Measurements from ENCODE around the gene OR1N2. TPM values are rescaled to one million over a fixed set of nuclear protein-coding genes. Genes with fewer than 3 reads are reported as not detected.

The OR1N2 gene
- total RNA-seq, 1 experiment from 2014 or later: not detected

DNA sequence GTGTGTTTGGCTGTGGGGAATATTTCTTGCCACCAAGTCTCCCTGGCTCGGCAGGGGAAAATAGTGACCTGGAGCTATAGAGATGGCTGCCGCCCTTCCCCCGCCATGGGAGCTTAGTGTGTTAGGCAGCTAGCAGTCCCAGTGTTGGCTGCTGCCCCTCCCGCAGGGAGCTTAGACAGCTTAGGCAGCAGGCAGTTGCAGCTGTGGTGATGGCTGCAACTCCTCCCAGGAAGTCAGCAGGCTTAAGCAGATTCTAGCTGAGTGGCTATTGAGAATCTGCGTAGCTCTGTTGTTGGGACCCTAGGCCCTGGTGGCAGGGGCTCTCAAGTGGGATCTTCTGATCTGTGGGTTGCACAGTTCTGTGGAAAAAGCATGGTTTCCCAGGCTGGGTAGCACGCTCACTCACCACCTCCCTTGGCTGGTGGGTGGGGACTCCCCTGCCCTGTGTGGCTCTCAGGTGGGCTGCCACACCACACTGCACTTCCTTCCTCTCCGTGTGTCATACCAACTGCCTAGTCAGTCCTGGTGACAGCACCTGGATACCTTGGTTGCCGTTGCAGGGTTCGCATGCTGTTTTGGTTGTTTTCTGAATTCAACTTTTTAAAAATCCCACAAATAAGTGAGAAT lies 9.3 kb downstream of the OR1N2 start:
- ChIA-PET POLR2A (ENCODE audit: unreplicated experiment) (no interaction called here), CTCF (no interaction called here)
- Histone ChIP-seq H3K9me3 (ENCODE audit: low read length) (no peaks in the 10 kb centered on the region), H3K27ac (ENCODE audit: low read length) (no peak overlapping the region), H3F3A (ENCODE audit: low read length, unreplicated experiment) (no peaks in the 10 kb centered on the region), H3K27me3 (ENCODE audit: low read length) (no peaks in the 10 kb centered on the region), H3K9me2 (replicated peaks; ENCODE audit: low read length) (no peaks in the 10 kb centered on the region), H2AFZ (ENCODE audit: low read length) (no peak overlapping the region), H3K9ac (ENCODE audit: low read length) (no peak overlapping the region), H4K20me1 (ENCODE audit: low read length) (no peaks in the 10 kb centered on the region), H3K4me1 (ENCODE audit: insufficient read depth, low read length) (no peaks in the 10 kb centered on the region), H3K79me2 (ENCODE audit: low read length) (no peaks in the 10 kb centered on the region), H3K36me3 (ENCODE audit: low read depth, low read length) (no peaks in the 10 kb centered on the region), H3K4me2 (ENCODE audit: low read length) (no peak overlapping the region), H3K4me3 (ENCODE audit: low read length) (no peak overlapping the region)
- no TSS peak for BruUV-seq (replicated peaks)
- TF ChIP-seq, protein P1, sequence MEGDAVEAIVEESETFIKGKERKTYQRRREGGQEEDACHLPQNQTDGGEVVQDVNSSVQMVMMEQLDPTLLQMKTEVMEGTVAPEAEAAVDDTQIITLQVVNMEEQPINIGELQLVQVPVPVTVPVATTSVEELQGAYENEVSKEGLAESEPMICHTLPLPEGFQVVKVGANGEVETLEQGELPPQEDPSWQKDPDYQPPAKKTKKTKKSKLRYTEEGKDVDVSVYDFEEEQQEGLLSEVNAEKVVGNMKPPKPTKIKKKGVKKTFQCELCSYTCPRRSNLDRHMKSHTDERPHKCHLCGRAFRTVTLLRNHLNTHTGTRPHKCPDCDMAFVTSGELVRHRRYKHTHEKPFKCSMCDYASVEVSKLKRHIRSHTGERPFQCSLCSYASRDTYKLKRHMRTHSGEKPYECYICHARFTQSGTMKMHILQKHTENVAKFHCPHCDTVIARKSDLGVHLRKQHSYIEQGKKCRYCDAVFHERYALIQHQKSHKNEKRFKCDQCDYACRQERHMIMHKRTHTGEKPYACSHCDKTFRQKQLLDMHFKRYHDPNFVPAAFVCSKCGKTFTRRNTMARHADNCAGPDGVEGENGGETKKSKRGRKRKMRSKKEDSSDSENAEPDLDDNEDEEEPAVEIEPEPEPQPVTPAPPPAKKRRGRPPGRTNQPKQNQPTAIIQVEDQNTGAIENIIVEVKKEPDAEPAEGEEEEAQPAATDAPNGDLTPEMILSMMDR (conservative IDR thresholded peaks at IDR 0.05; ENCODE audit: low read depth, low read length): no peak
- TF ChIP-seq EZH2 (IDR thresholded peaks at IDR 0.05; ENCODE audit: low read length, unreplicated experiment): no peak
- no peak for TF ChIP-seq EZH2phosphoT487 (IDR thresholded peaks at IDR 0.05; ENCODE audit: borderline replicate concordance, low read length)
- intact Hi-C loops (cut with micrococcal nuclease): no loop called here
- no peak for DNase-seq
- no peak for ATAC-seq

DNA sequence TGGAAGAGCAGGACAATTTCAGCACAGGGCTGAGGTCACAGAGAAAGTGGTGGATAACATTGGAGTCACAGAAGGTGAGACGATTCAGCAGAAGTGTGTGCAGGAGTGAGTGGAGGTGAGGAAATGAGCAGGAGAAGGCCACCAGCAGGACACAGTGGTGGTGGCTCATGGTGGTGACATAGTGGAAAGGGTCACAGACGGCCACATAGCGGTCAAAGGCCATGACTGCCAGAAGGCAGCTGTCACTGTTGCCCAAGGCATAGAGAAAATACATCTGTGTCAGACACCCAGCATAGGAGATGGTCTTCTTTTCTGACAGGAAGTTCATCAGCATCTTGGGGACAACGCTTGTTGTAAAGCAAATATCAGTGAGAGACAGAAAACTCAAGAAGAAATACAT lies 15.0 kb downstream of the OR1N2 start:
- H3K4me2 ChIP-seq (ENCODE audit: low read length): no peak overlapping the region
- no peak overlapping the region for H3K9ac ChIP-seq (ENCODE audit: low read length)
- H3K36me3 ChIP-seq (ENCODE audit: low read depth, low read length): no peaks in the 10 kb centered on the region
- H4K20me1 ChIP-seq (ENCODE audit: low read length): no peaks in the 10 kb centered on the region
- no peak overlapping the region for H3K4me3 ChIP-seq (ENCODE audit: low read length)
- no peaks in the 10 kb centered on the region for H3K9me2 ChIP-seq (replicated peaks; ENCODE audit: low read length)
- no TSS peak for BruUV-seq (replicated peaks)
- no peaks in the 10 kb centered on the region for H3F3A ChIP-seq (ENCODE audit: low read length, unreplicated experiment)
- no peak overlapping the region for H2AFZ ChIP-seq (ENCODE audit: low read length)
- TF ChIP-seq, protein P1 (conservative IDR thresholded peaks at IDR 0.05; ENCODE audit: low read depth, low read length): no peak
- no peak for TF ChIP-seq EZH2phosphoT487 (IDR thresholded peaks at IDR 0.05; ENCODE audit: borderline replicate concordance, low read length)
- no peak for TF ChIP-seq EZH2 (IDR thresholded peaks at IDR 0.05; ENCODE audit: low read length, unreplicated experiment)
- DNase-seq: no peak
- H3K27me3 ChIP-seq (ENCODE audit: low read length): peaks cover 6% of the 10 kb centered on the region; the same call in 1 of the 2 replicates
- CTCF ChIA-PET: no interaction called here
- no peaks in the 10 kb centered on the region for H3K9me3 ChIP-seq (ENCODE audit: low read length)
- ATAC-seq: no peak
- H3K27ac ChIP-seq (ENCODE audit: low read length): no peak overlapping the region
- H3K4me1 ChIP-seq (ENCODE audit: insufficient read depth, low read length): no peaks in the 10 kb centered on the region
- POLR2A ChIA-PET (ENCODE audit: unreplicated experiment): no interaction called here
- no peaks in the 10 kb centered on the region for H3K79me2 ChIP-seq (ENCODE audit: low read length)
- intact Hi-C loops (cut with micrococcal nuclease): no loop called here

DNA sequence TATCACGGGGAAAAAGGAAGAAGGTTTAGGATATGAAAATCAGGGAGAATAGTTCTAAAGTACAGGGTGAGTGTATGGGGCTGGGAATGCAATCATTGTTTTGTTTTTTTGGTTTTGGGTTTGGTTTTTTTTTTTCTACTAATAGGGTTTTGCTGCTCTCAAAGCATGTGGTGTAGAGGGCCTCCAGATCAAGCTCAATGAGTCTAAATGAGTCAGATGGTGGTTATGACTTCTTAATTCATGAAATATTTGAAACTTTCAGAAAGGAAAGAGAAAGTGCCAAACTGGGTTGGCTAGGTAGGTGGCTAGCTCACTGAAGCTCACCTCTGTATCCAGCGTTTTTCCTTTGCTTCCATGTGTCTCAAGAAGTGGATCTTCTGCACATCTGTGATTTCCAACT lies 19.5 kb downstream of the OR1N2 start:
- ChIA-PET CTCF (interaction anchor here (0.6 kb wide), 1 partner anchor 73 kb away, joined by 3 read pairs; no protein-coding TSS in a partner anchor), POLR2A (ENCODE audit: unreplicated experiment) (no interaction called here)
- H3K27me3 ChIP-seq (ENCODE audit: low read length): peaks cover 8% of the 10 kb centered on the region; the same call in 1 of the 2 replicates
- H3K9ac ChIP-seq (ENCODE audit: low read length): no peak overlapping the region
- ATAC-seq (no peak), DNase-seq (no peak)
- BruUV-seq (replicated peaks): no TSS peak
- no peak overlapping the region for H3K27ac ChIP-seq (ENCODE audit: low read length)
- H3K36me3 ChIP-seq (ENCODE audit: low read depth, low read length): no peaks in the 10 kb centered on the region
- H3K79me2 ChIP-seq (ENCODE audit: low read length): no peaks in the 10 kb centered on the region
- H3K9me2 ChIP-seq (replicated peaks; ENCODE audit: low read length): no peaks in the 10 kb centered on the region
- intact Hi-C loops (cut with micrococcal nuclease): no loop called here
- H3K4me3 ChIP-seq (ENCODE audit: low read length): no peak overlapping the region
- H4K20me1 ChIP-seq (ENCODE audit: low read length): no peaks in the 10 kb centered on the region
- no peak overlapping the region for H3K4me2 ChIP-seq (ENCODE audit: low read length)
- no peaks in the 10 kb centered on the region for H3F3A ChIP-seq (ENCODE audit: low read length, unreplicated experiment)
- H2AFZ ChIP-seq (ENCODE audit: low read length): no peak overlapping the region
- TF ChIP-seq EZH2phosphoT487 (IDR thresholded peaks at IDR 0.05; ENCODE audit: borderline replicate concordance, low read length): no peak
- TF ChIP-seq, protein P1 (conservative IDR thresholded peaks at IDR 0.05; ENCODE audit: low read depth, low read length): no peak
- TF ChIP-seq EZH2 (IDR thresholded peaks at IDR 0.05; ENCODE audit: low read length, unreplicated experiment): no peak
- H3K9me3 ChIP-seq (ENCODE audit: low read length): no peaks in the 10 kb centered on the region
- no peaks in the 10 kb centered on the region for H3K4me1 ChIP-seq (ENCODE audit: insufficient read depth, low read length)
